Measurements from ENCODE around the gene BRD4.

BRD4 gene

GRCh38 chr19:15251749-15252397 is 80.5 kb downstream of the BRD4 start (continued):
- TF ChIP-seq, protein P1, sequence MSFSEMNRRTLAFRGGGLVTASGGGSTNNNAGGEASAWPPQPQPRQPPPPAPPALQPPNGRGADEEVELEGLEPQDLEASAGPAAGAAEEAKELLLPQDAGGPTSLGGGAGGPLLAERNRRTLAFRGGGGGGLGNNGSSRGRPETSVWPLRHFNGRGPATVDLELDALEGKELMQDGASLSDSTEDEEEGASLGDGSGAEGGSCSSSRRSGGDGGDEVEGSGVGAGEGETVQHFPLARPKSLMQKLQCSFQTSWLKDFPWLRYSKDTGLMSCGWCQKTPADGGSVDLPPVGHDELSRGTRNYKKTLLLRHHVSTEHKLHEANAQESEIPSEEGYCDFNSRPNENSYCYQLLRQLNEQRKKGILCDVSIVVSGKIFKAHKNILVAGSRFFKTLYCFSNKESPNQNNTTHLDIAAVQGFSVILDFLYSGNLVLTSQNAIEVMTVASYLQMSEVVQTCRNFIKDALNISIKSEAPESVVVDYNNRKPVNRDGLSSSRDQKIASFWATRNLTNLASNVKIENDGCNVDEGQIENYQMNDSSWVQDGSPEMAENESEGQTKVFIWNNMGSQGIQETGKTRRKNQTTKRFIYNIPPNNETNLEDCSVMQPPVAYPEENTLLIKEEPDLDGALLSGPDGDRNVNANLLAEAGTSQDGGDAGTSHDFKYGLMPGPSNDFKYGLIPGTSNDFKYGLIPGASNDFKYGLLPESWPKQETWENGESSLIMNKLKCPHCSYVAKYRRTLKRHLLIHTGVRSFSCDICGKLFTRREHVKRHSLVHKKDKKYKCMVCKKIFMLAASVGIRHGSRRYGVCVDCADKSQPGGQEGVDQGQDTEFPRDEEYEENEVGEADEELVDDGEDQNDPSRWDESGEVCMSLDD (tag by site-specific recombination; IDR thresholded peaks at IDR 0.05) = no peak
- no peak for TF ChIP-seq ZSCAN23 (tag by site-specific recombination; IDR thresholded peaks at IDR 0.05)
- no peak for TF ChIP-seq ZNF404 (tag by site-specific recombination; IDR thresholded peaks at IDR 0.05)
- TF ChIP-seq, protein P2, sequence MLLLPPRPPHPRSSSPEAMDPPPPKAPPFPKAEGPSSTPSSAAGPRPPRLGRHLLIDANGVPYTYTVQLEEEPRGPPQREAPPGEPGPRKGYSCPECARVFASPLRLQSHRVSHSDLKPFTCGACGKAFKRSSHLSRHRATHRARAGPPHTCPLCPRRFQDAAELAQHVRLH (tag by site-specific recombination; IDR thresholded peaks at IDR 0.05) = no peak
- no peak for TF ChIP-seq ZNF175 (tag by site-specific recombination; IDR thresholded peaks at IDR 0.05)
- TF ChIP-seq, protein P3, sequence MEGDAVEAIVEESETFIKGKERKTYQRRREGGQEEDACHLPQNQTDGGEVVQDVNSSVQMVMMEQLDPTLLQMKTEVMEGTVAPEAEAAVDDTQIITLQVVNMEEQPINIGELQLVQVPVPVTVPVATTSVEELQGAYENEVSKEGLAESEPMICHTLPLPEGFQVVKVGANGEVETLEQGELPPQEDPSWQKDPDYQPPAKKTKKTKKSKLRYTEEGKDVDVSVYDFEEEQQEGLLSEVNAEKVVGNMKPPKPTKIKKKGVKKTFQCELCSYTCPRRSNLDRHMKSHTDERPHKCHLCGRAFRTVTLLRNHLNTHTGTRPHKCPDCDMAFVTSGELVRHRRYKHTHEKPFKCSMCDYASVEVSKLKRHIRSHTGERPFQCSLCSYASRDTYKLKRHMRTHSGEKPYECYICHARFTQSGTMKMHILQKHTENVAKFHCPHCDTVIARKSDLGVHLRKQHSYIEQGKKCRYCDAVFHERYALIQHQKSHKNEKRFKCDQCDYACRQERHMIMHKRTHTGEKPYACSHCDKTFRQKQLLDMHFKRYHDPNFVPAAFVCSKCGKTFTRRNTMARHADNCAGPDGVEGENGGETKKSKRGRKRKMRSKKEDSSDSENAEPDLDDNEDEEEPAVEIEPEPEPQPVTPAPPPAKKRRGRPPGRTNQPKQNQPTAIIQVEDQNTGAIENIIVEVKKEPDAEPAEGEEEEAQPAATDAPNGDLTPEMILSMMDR (tag by site-specific recombination; IDR thresholded peaks at IDR 0.05) = peak; percentile 59
- no peak; the same call in 1 of the 2 replicates for TF ChIP-seq SP2 (tag by site-specific recombination; IDR thresholded peaks at IDR 0.05)
- TF ChIP-seq ZNF157 (tag by site-specific recombination; IDR thresholded peaks at IDR 0.05) = no peak
- TF ChIP-seq KLF10 (tag by site-specific recombination; IDR thresholded peaks at IDR 0.05) = 0 out of 2 replicates have a peak, but pooled peaks have one; percentile 21
- no peak for TF ChIP-seq ZNF585B (tag by site-specific recombination; IDR thresholded peaks at IDR 0.05)
- TF ChIP-seq ZNF140 (tag by site-specific recombination; IDR thresholded peaks at IDR 0.05) = no peak
- TF ChIP-seq KLF9 (tag by site-specific recombination; IDR thresholded peaks at IDR 0.05; ENCODE audit: low read depth) = peak; percentile 19; the same call in 1 of the 2 replicates
- TF ChIP-seq ZNF394 (tag by site-specific recombination; IDR thresholded peaks at IDR 0.05; ENCODE audit: borderline replicate concordance) = 0 out of 2 replicates have a peak, but pooled peaks have one; percentile 15
- peak; percentile 48; the same call in 1 of the 2 replicates for TF ChIP-seq ZBTB8A (tag by site-specific recombination; IDR thresholded peaks at IDR 0.05)
- no peak for TF ChIP-seq ZNF292 (tag by site-specific recombination; IDR thresholded peaks at IDR 0.05; ENCODE audit: borderline replicate concordance, low read depth)
- peak; percentile 86 for TF ChIP-seq PRDM6 (tag by site-specific recombination; IDR thresholded peaks at IDR 0.05)
- no peak for TF ChIP-seq ZNF248 (tag by site-specific recombination; IDR thresholded peaks at IDR 0.05)
- TF ChIP-seq ZNF2 (tag by site-specific recombination; IDR thresholded peaks at IDR 0.05) = no peak
- no peak for TF ChIP-seq ZBTB48 (tag by site-specific recombination; IDR thresholded peaks at IDR 0.05)
- TF ChIP-seq ZNF174 (tag by site-specific recombination; IDR thresholded peaks at IDR 0.05) = no peak

Measured in HEK293 (cell line).